ENCODE measurements around the gene PNLIP.

The PNLIP gene

DNA sequence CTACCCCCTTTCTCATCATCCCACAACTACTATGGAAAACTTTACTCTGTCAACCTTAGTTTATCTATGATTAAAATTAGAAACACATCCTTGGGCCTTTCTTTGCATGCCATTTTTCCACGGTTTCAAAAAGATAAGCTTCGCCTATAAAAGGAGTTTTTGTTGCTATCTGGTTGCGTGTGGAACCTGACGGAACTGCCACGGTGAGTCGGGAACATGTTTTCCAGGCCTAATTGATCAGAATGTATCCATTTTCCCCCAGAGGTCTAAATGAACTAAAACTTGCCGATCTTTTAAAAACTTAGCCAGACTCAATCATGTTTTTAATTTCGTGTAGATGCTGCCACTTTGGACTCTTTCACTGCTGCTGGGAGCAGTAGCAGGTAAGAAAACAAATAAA, at the start of gene PNLIP:
PNLIP (plus strand) TSS at position 176 of the 400 bp plus-strand sequence; CDS start at position 338, 162 bp downstream.
- H3K4me1 Mint-ChIP-seq, result no peaks in the 10 kb centered on the region
- no peak within 1 kb of the TSS for H3K27ac Mint-ChIP-seq
- no peak within 1 kb of the TSS for H3K4me3 Mint-ChIP-seq
- H3K36me3 Mint-ChIP-seq, result no peaks in the 10 kb centered on the region
- no peaks in the 10 kb centered on the region for H3K27me3 Mint-ChIP-seq
- peaks cover 2% of the 10 kb centered on the region for H3K9me3 Mint-ChIP-seq
- no peak for ATAC-seq

DNA sequence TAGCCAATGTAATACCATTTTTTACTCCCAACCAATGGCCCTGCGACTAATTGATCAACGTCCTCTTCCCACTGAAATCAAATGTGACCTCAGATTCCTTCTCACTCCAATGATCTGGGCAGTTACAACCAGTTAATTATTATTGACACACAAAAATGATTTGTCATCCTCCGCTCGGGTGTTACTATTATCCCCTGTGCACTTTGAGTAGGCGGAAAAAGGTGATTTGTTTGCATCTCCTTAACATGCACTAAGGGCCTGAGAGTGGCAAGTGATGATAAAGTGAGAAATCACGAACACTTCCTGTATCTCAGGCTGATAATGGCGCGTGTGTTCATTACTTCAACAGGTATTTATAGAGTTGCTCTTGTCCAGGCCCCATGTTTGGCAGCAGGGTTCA, 40.9 kb upstream of the PNLIP start:
- peaks cover 7% of the 10 kb centered on the region for H3K9me3 Mint-ChIP-seq
- H3K4me1 Mint-ChIP-seq, result no peaks in the 10 kb centered on the region
- no peak for ATAC-seq
- no peak overlapping the region for H3K27ac Mint-ChIP-seq
- no peaks in the 10 kb centered on the region for H3K27me3 Mint-ChIP-seq
- H3K4me3 Mint-ChIP-seq, result no peak overlapping the region
- H3K36me3 Mint-ChIP-seq, result no peaks in the 10 kb centered on the region

DNA sequence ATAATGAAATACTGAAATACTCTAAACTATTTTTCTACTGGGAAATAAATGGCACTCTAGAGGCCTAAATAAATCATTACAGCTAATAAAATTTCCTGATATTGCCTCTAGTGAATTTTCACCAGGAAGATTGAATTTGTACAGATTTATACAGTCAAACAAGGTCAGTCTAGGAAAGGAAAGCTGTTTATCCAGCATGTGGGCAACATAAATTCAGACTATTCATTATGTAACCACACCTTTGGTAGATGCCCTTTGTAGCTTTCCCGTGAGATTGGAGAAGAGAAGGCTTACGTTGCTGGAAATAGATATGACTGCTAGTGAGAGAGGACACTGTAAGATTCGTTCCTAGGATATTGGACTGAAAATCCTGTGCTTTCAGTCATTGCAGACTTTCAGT, 35.2 kb upstream of the PNLIP start:
- peaks cover 7% of the 10 kb centered on the region for H3K9me3 Mint-ChIP-seq
- no peak overlapping the region for H3K27ac Mint-ChIP-seq
- H3K4me3 Mint-ChIP-seq, result no peak overlapping the region
- H3K36me3 Mint-ChIP-seq, result no peaks in the 10 kb centered on the region
- peaks cover 13% of the 10 kb centered on the region for H3K27me3 Mint-ChIP-seq
- no peaks in the 10 kb centered on the region for H3K4me1 Mint-ChIP-seq
- no peak for ATAC-seq

- no peak overlapping the region for H3K4me3 Mint-ChIP-seq
- H3K9me3 Mint-ChIP-seq, result peaks cover 7% of the 10 kb centered on the region
- no peaks in the 10 kb centered on the region for H3K36me3 Mint-ChIP-seq
- H3K4me1 Mint-ChIP-seq, result no peaks in the 10 kb centered on the region
- H3K27ac Mint-ChIP-seq, result no peak overlapping the region
- peaks cover 13% of the 10 kb centered on the region for H3K27me3 Mint-ChIP-seq
- no peak for ATAC-seq
Observed at GRCh38 chr10:116511365-116511764, 34.4 kb upstream of the PNLIP start.

GRCh38 chr10:116521424-116522290, 24.1 kb upstream of the PNLIP start:
- Mint-ChIP-seq H3K36me3 (no peaks in the 10 kb centered on the region), H3K27me3 (no peaks in the 10 kb centered on the region), H3K27ac (no peak overlapping the region), H3K4me3 (no peak overlapping the region), H3K4me1 (no peaks in the 10 kb centered on the region), H3K9me3 (no peaks in the 10 kb centered on the region)
- ATAC-seq, result no peak

GRCh38 chr10:116522803-116523381, 22.8 kb upstream of the PNLIP start:
- Mint-ChIP-seq H3K4me1 (no peaks in the 10 kb centered on the region), H3K9me3 (no peaks in the 10 kb centered on the region), H3K27me3 (no peaks in the 10 kb centered on the region), H3K36me3 (no peaks in the 10 kb centered on the region), H3K4me3 (no peak overlapping the region), H3K27ac (no peak overlapping the region)
- ATAC-seq, result no peak

- H3K4me3 Mint-ChIP-seq, result no peak overlapping the region
- H3K4me1 Mint-ChIP-seq, result no peaks in the 10 kb centered on the region
- H3K36me3 Mint-ChIP-seq, result no peaks in the 10 kb centered on the region
- no peaks in the 10 kb centered on the region for H3K9me3 Mint-ChIP-seq
- H3K27ac Mint-ChIP-seq, result no peak overlapping the region
- H3K27me3 Mint-ChIP-seq, result no peaks in the 10 kb centered on the region
- ATAC-seq, result no peak
Observed at GRCh38 chr10:116524736-116525135, 21.0 kb upstream of the PNLIP start.

GRCh38 chr10:116526219-116526618, 19.5 kb upstream of the PNLIP start:
- ATAC-seq, result no peak
- no peaks in the 10 kb centered on the region for H3K36me3 Mint-ChIP-seq
- no peaks in the 10 kb centered on the region for H3K27me3 Mint-ChIP-seq
- H3K9me3 Mint-ChIP-seq, result peaks cover 4% of the 10 kb centered on the region
- H3K4me1 Mint-ChIP-seq, result no peaks in the 10 kb centered on the region
- H3K27ac Mint-ChIP-seq, result no peak overlapping the region
- no peak overlapping the region for H3K4me3 Mint-ChIP-seq

GRCh38 chr10:116536810-116537209, 8.9 kb upstream of the PNLIP start:
- H3K4me3 Mint-ChIP-seq, result no peak overlapping the region
- H3K9me3 Mint-ChIP-seq, result peaks cover 11% of the 10 kb centered on the region
- H3K36me3 Mint-ChIP-seq, result no peaks in the 10 kb centered on the region
- H3K27me3 Mint-ChIP-seq, result no peaks in the 10 kb centered on the region
- no peak for ATAC-seq
- no peaks in the 10 kb centered on the region for H3K4me1 Mint-ChIP-seq
- no peak overlapping the region for H3K27ac Mint-ChIP-seq

DNA sequence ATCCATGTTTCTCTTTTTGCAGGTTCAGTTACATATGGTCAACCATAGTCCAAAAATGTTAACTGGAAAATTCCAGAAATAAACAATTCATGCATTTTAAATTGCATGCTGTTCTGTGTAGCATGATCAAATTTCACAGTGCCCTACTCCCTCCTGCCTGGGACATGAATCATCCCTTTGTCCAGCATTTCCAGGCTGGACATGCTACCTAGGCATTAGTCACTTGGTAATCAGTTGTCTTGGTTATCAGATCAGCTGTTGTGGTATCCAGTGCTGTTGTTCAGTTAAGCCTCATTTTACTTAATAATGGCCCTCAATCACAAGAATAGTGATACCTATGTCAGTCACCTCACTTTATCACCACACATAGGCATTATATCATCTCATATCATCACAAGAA, 7.3 kb upstream of the PNLIP start:
- Mint-ChIP-seq H3K4me1 (no peaks in the 10 kb centered on the region), H3K36me3 (no peaks in the 10 kb centered on the region), H3K9me3 (peaks cover 8% of the 10 kb centered on the region), H3K27ac (no peak overlapping the region), H3K4me3 (no peak overlapping the region), H3K27me3 (no peaks in the 10 kb centered on the region)
- no peak for ATAC-seq

GRCh38 chr10:116538992-116539391, 6.7 kb upstream of the PNLIP start:
- Mint-ChIP-seq H3K4me1 (no peaks in the 10 kb centered on the region), H3K9me3 (peaks cover 8% of the 10 kb centered on the region), H3K4me3 (no peak overlapping the region), H3K36me3 (no peaks in the 10 kb centered on the region), H3K27ac (no peak overlapping the region), H3K27me3 (no peaks in the 10 kb centered on the region)
- no peak for ATAC-seq

- no peaks in the 10 kb centered on the region for H3K36me3 Mint-ChIP-seq
- no peaks in the 10 kb centered on the region for H3K4me1 Mint-ChIP-seq
- ATAC-seq, result no peak
- H3K4me3 Mint-ChIP-seq, result no peak overlapping the region
- peaks cover 8% of the 10 kb centered on the region for H3K9me3 Mint-ChIP-seq
- H3K27ac Mint-ChIP-seq, result no peak overlapping the region
- H3K27me3 Mint-ChIP-seq, result no peaks in the 10 kb centered on the region
Observed at GRCh38 chr10:116540814-116541213, 4.9 kb upstream of the PNLIP start.

- no peaks in the 10 kb centered on the region for H3K36me3 Mint-ChIP-seq
- no peaks in the 10 kb centered on the region for H3K27me3 Mint-ChIP-seq
- H3K4me1 Mint-ChIP-seq, result no peaks in the 10 kb centered on the region
- ATAC-seq, result no peak
- H3K27ac Mint-ChIP-seq, result no peak overlapping the region
- no peak overlapping the region for H3K4me3 Mint-ChIP-seq
- peaks cover 10% of the 10 kb centered on the region for H3K9me3 Mint-ChIP-seq
Observed at GRCh38 chr10:116542007-116542677, 3.6 kb upstream of the PNLIP start.

GRCh38 chr10:116545122-116545521, 609 bp upstream of the PNLIP start:
- Mint-ChIP-seq H3K4me3 (no peak overlapping the region), H3K27me3 (no peaks in the 10 kb centered on the region), H3K27ac (no peak overlapping the region)

DNA sequence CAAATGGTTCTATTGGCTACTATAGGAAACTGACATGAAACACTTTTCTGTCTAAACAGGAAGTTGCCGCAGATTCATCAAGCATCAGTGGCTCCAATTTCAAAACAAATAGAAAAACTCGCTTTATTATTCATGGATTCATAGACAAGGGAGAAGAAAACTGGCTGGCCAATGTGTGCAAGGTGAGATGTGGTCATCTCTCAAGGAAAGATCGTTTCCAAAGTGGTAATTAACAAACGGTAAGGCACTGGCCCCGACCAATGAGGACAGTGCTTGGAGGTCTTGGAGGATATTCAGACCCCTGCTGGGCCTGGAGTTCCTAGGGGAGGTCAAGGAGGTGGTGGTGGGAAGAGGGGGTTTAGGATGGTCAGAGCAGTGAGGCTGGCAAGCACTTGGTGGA, 2.6 kb downstream of the PNLIP start:
- H3K4me3 Mint-ChIP-seq, result no peak overlapping the region
- H3K36me3 Mint-ChIP-seq, result no peaks in the 10 kb centered on the region
- no peak overlapping the region for H3K27ac Mint-ChIP-seq
- peaks cover 2% of the 10 kb centered on the region for H3K9me3 Mint-ChIP-seq
- H3K27me3 Mint-ChIP-seq, result no peaks in the 10 kb centered on the region
- no peak for ATAC-seq
- no peaks in the 10 kb centered on the region for H3K4me1 Mint-ChIP-seq

More at GRCh38 chr10:116545122-116545521, 609 bp upstream of the PNLIP start:
- no peaks in the 10 kb centered on the region for H3K36me3 Mint-ChIP-seq
- H3K4me1 Mint-ChIP-seq, result no peaks in the 10 kb centered on the region
- ATAC-seq, result no peak
- H3K9me3 Mint-ChIP-seq, result peaks cover 3% of the 10 kb centered on the region
